22Rv1 (cell line): ENCODE results near the gene SLC1A3.

Experiments
- CTCF ChIP-seq: fragments of 450-650 bp; IDR thresholded peaks from 2 replicates; pipeline ENCODE4 v1.5.1; 2017; ENCODE audit warnings: mild to moderate bottlenecking
- ZFX ChIP-seq: fragments of 450-650 bp; IDR thresholded peaks from 2 replicates; pipeline ENCODE4 v1.6.1; 2017; ENCODE audit warnings: antibody characterized with exemption, borderline replicate concordance

DNA sequence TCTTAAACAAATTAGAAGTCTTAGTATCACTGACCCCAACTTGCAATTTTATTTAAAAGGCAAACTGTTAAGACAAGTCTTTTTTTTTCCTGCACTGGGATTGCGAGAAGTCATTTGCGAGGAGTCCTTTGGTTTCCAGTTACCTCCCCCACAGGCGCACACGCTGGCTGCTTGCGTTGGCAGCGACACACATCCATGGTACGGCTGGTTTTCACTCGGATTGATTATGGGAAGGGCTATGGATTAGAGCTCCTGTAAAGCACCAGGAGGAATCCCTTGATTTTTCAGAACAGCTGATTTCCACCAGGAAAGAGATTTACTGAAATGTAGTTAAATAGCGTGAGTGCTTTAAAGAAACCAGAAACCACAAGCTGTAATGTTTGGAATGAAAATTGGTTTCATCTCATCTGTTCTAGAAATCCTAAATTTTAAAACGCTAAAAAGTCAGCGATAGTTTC, 737 bp downstream of the SLC1A3 start:
- TF ChIP-seq CTCF (no peak), ZFX (no peak)
